UCSD-AML1 (cell line): ENCODE results near the gene MYH9.
A peak's percentile ranks its signal among the peaks of the same experiment; 100 is the strongest.

Experiments used
- DNase-seq: peaks from one replicate; lab custom pipeline; 2025; ENCODE audit not compliant: unreplicated experiment; lab: John Stamatoyannopoulos, UW

MYH9 gene

GRCh38 chr22:36319595-36320497 lies 67.9 kb downstream of the MYH9 start:
- DNase-seq = no peak

DNA sequence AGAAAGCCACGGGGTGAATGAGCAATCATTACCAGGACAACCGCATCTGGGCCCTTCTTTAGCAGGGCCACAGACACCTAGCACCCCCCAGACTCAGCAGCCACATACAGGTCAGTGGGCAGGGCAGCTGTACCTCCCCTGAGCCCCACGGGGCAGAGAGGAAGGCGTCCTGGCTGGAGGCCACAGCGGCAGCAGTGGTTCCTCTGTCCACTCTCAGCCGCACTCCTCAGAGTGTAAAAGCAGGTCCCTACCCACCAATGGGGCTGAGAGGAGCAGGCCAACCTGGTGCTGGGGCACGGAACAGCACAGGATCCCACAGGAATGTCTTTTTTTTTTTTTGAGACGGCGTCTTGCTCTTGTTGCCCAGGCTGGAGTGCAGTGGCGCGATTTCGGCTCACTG lies 69.3 kb downstream of the MYH9 start:
- DNase-seq = no peak

DNA sequence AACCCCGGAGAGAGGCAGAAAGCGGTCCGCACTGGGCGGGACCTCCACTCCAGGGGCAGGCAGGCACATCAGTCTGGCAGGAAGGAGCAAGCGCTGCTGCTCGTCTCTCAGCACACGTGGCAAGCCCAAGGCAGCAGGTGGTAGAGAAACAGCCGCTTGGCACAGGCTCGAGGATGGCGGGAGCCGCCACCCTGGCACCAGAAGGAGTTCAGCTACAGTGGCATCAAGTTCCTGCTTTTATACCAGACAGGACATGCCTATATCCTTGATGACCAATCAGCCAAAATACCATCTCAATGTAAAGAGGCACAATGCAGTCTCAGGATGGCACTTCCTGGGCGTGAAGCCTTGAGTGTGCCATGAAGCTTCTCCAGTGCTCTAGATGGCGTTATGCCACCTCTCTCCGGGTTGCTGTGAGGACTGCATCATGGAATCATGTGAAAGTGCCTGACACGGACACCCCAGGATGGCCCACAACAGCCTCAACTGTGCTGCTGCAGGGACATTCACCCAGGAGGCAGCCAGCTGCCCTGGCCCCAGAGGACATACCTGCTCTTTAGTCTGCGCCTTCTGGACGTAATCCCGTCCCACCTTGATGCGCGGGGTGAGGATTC lies 70.0 kb downstream of the MYH9 start:
- DNase-seq = no peak

DNA sequence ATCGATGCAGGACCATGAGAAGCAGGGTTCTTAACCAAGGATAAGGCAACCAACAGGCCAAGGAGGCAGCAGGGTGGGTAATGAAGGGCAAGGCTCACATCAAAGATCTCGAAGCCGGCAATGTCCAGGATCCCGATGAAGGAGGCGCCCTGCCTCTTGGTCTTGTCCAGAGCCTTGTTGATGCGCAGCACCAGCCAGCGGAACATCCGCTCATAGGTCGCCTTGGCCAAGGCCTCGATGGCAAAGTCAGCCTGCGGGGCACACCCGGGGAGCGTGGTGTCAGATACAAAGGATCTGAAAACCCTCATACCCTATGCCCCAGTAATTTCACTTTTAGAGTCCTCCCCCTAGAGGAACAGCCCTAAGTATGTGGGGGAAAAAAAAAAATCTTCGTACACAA lies 71.3 kb downstream of the MYH9 start:
- no peak for DNase-seq

- DNase-seq = no peak
Observed at GRCh38 chr22:36315325-36315724, 72.4 kb downstream of the MYH9 start.

DNA sequence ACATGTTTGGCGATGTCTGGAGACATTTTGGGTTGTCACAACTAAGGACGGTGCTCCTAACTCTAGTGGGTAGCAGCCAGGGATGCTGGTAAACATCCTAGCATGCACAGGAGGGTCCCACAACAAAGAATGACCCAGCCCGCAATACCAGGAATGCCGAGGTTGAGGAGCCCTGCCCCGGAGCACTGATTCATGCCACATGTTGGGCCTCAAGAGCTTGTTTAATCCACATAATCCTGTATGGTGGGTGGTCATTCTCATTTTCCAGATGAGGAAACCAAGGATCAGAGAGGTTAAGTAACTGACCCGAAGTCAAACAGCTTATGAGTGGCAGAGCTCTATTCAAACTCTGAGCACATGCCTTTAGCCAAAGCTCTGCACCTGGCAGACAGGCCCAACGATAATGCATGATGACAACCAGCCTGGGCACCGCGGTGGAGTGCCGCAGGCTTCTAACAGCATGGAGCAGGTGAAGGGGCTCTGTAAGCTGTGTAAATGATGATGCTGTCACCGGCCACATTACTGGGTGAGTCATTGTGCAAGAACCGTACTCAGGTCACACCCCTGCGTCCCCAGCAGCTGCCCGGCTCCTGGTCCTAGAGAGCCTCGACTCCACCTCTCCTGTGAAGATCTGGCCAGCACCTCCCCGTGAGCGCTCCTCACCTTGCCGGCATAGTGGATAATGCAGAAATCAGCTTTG lies 76.2 kb downstream of the MYH9 start:
- DNase-seq = no peak

GRCh38 chr22:36308880-36309279 lies 78.9 kb downstream of the MYH9 start:
- DNase-seq = no peak

DNA sequence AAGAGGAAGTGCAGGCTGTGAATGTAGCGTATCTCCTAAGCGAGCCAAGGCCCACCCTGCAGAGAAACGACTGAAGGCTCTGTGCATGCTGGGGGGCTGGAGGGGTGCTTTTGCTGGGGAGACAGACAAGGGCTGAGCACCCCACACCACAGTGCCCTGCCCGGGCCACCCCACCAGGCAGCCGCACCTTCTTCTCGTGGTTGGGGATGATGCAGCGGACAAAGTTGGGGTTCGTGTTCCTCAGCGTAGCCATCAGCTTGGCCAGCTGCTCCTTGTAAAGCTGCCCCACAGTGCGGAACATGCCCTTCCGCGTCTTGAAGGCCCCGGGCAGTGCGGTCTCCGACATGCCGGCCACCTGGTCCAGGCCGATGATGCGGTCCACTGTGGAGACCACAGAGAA lies 81.5 kb downstream of the MYH9 start:
- no peak for DNase-seq

GRCh38 chr22:36305813-36306212 lies 82.0 kb downstream of the MYH9 start:
- DNase-seq = no peak

DNA sequence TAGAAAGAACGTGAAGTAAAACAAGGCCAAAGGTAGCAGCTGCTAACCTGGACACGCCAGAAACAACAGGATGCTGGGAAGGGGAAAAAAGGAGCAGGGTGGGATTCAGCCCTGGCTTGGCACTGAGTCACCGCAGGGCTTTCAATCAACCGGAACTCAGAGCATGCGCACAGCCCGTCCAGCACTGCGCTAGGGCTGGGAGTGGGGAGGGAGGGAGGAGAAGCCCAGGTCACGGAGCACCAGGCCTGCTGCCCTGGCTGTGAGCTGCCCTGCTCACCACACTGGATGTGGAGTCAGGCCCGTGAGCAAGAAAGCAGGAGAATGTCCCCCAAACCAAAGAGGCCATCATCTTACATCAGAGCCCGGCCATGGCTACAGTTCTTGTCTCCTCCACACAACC lies 83.3 kb downstream of the MYH9 start:
- no peak for DNase-seq

GRCh38 chr22:36303874-36304273 lies 83.9 kb downstream of the MYH9 start:
- DNase-seq = no peak

DNA sequence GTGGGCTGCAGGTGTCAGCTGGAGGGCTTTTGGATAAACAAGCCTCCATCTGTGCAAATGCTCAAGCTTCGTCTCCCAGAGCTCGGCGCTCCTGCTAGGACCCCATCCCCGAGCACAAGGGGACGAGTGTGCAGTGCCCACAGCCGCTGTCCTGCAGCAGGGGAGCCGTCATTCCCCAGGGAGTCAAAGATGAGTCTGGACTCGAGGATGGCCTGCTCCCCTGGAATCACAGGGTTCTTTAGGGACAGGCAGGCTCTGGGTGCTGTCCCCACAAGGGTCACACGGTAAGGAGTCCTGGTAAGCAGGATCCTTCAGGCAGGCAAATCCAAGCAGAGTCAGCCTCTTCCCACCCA lies 84.7 kb downstream of the MYH9 start:
- DNase-seq = no peak

DNA sequence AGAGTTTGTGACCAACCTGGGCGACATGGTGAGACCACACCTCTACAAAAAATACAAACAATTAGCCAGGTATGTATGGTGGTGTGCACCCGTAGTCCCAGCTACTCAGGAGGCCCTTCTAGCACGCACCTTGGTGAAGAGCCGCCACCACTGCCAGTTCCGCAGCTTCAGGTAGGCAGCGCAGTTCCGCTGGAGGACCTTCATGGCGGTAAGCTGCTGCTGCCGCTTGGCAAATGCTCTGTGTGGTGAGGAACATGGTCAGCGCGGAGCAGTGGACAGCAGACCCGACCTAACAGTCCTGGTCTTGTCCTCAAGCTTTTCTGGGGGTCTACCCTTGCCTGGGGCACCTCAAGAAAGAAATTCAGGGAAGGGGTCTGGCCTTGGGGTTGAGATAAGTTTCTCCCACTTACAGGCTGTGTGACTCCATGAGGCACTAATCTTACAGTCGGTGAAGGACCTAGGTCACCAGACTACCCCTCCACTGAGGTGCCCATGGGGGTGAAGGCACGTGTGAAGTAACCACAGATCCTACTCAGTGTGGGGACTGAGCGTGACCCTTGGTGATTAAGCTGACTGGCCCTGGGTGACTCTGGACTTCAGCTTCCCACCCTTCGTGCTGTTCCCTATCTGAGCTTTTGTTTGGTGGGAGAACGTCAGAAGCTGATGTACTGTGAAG lies 85.2 kb downstream of the MYH9 start:
- no peak for DNase-seq

GRCh38 chr22:36301851-36302250 lies 85.9 kb downstream of the MYH9 start:
- no peak for DNase-seq

GRCh38 chr22:36301384-36301828 lies 86.4 kb downstream of the MYH9 start:
- peak; percentile 61 for DNase-seq

DNA sequence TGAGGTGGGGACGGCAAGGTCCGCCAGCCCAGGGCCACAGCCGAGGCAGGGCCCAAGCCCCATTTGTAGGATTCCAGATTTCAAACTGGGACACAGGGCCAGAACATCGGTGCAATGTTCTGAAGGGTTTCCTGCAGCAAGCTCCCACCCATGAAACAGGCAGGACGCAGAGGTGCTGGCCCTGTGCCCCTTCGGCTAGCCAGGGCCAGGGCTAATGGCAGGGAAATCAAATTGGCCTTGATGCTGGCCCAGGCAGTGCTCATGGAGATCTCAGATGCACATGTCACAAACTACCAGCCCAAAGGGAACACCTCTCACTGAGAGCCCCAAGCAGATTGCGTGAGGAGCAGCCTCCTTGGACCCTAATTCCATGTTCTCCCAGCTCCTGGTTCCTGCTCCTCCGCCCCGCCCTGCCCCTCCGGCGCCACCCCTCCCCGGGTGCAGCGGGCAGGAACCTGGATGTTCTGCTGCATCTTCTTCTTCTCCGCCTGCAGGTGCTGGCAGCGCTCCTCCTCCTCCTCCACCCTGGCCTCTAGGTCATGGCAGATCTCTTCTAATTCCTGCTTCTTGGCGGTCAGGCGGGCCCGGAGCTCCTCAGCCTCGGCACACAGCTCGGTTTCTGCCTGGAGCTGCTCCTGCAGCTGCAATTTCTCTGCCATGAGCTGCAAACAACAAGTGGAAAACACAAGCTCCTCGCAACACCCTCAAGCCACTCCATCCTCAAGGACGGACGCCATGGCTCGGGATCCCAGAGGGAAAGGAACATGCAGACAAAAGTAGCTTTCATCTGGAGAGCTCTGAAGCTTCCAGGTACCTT lies 87.2 kb downstream of the MYH9 start:
- no peak for DNase-seq

- no peak for DNase-seq
Observed at GRCh38 chr22:36299911-36300310, 87.9 kb downstream of the MYH9 start.

DNA sequence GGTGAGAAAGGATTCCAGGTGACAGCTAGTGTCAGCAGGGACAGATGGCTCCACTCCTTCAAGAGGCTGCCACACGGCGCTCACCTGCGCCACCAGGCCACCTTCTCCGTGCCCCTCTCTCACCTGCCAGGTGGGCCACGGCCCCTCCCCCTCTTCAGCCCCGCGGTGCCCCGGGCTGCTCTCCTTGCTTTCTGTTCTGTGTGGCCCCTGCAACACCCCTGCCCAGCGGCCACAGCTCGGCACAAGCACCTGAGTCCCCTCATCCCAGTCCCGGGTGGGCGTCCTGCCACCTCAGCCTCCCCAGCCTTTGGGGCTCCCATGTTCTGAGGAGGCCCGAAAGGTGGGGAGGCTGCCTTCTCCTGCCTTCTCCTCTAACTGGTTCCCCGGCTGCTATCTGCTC lies 88.5 kb downstream of the MYH9 start:
- no peak for DNase-seq

GRCh38 chr22:36298601-36299000 lies 89.2 kb downstream of the MYH9 start:
- DNase-seq = no peak

DNA sequence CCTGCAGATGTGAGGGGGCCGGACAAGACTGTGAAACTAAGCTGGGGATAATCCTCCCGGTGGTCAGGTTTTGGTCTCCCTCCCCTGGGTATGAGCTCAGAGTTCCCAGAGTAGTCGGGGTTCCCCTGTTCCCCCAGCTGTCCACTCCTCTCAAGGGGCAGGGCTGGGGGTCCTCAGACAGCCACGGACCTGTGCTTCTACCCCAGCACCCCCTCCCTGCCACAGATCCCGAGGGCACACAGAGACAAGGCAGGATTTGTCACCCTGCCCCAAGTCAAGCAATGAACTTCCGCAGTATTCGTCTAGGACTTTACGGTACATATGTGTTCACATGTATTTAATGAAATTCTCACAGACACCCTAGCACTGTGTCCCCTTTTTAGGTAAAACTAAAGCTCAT lies 89.6 kb downstream of the MYH9 start:
- DNase-seq = no peak

- DNase-seq = no peak
Observed at GRCh38 chr22:36297568-36297967, 90.2 kb downstream of the MYH9 start.
